GM13976 (cell line): ENCODE measurements around the gene INO80.

ENCODE experiments used
- DNase-seq: peaks from one replicate; pipeline ENCODE4 v3.0.0; 2012; ENCODE audit warnings: low spot score
- CTCF ChIP-seq: IDR thresholded peaks from 2 replicates; pipeline ENCODE4 v1.5.1; 2012; ENCODE audit warnings: borderline replicate concordance, mild to moderate bottlenecking; ENCODE audit not compliant: insufficient read depth; ENCODE audit errors: extremely low read depth, missing control alignments, control extremely low read depth
- in situ Hi-C: fragments of 300-500 bp; cut with MboI; formaldehyde crosslinking; loops from one replicate; pipeline ENCODE4 v1.12.0; 2022; ENCODE audit warnings: low sequenced_read_pairs, mixed read lengths, inconsistent platforms; ENCODE audit not compliant: unreplicated experiment

INO80 gene

DNA sequence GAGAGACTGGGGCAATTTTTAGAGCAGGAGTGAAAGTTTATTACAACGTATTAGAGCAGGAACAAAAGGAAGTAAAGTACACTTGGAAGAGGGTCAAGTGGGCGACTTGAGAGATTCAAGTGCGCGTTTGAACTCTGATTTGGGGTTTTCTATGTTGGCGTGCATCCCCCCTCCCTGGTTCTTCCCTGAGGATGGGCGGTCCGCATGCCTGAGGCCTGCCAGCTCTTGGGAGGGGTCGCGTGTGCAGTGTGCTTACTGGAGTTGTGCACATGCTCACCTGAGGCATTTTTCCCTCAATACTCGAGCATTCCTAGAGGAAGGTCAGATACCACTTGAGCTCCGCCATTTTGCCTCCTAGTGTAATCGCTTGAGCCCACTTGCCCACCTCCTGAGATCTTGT is 173.2 kb downstream of the INO80 start:
- TF ChIP-seq CTCF, result no peak
- DNase-seq, result no peak
- in situ Hi-C loops, result no loop called here

GRCh38 chr15:40942337-40942854 is 173.7 kb downstream of the INO80 start:
- no peak for TF ChIP-seq CTCF
- in situ Hi-C loops, result no loop called here
- no peak for DNase-seq

DNA sequence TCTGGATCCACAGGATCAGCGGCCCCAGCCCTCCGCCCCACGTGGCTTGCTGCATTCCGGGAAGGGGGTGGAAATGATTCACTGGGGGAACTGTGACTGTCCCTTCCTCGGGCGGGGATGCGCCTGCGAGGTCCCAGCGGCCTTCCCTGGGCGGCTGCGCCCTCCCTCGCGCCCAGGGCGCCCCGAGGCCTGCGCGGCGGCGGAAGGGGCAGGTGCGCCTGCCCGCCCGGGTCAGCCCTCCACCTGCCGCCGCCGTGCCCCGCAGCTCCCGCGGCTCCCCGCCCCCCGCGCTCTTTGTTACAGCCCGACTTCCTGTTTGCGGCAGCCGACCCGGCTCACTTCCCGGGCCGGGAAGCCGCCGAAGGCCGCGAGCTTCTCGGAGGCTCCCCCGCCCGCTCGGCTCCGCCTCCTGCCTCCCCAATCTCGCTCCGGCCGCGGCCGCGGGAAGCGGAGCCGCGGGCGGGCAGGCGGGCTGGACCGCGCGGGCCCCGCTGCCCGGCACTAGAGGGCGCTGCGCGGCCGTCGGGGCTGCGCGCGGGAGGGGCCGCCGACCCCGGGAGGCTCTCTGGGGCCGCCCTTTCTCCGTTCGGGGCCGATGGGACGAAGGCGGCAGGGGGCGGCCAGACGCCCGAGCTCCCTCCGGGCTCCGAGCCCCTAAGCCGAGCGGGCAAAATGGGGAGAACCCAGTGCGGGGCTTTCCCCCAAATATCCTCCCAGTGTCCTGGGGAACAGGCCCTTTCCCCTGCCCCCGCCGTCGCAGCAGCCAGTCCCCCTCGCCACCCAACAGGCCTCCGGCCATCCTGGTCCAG is 174.3 kb downstream of the INO80 start:
- TF ChIP-seq CTCF, result peak; percentile 89
- peak; percentile 94 for DNase-seq
- in situ Hi-C loops, result no loop called here

- DNase-seq, result no peak
- in situ Hi-C loops, result no loop called here
Observed at GRCh38 chr15:40941068-40941527, 175.0 kb downstream of the INO80 start.

DNA sequence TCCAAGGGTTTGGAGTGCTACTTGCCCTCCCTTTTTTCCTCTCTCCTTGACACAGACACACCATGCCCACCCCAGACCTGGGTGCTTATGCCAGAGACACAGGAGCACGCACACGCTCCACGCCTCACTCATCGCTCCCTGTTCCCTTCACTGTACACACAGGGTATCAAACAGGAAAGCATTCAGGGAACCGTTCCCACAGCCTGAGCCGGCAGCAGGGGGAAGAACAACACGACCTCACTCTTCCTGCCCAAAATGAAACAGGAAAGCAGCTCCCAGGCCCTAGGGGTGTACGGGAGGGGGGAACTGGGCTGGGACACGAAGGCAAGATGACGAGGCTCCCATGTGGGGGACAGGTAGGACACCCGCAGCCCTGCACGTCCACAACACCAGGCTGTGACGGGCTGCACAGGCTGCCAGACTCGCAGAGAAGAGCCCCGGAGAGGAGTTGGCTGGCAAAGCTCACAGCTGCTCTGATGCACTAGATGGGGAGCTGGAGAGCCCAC is 175.7 kb downstream of the INO80 start:
- in situ Hi-C loops, result no loop called here
- no peak for DNase-seq
- TF ChIP-seq CTCF, result no peak

More at GRCh38 chr15:40941068-40941527, 175.0 kb downstream of the INO80 start:
- TF ChIP-seq CTCF, result no peak

- TF ChIP-seq CTCF, result no peak
- in situ Hi-C loops, result no loop called here
Observed at GRCh38 chr15:40938536-40938870, 177.6 kb downstream of the INO80 start.

More at GRCh38 chr15:40938536-40938870, 177.6 kb downstream of the INO80 start:
- no peak for DNase-seq
